ENCODE measurements around the gene ZBED4.
A peak's percentile ranks its signal among the peaks of the same experiment; 100 is the strongest.
"Not testable (repeated sequence)": the region's sequence is repeated elsewhere in the genome, so short reads cannot be mapped to it uniquely, and the experiment has no call there.

Gene ZBED4

DNA sequence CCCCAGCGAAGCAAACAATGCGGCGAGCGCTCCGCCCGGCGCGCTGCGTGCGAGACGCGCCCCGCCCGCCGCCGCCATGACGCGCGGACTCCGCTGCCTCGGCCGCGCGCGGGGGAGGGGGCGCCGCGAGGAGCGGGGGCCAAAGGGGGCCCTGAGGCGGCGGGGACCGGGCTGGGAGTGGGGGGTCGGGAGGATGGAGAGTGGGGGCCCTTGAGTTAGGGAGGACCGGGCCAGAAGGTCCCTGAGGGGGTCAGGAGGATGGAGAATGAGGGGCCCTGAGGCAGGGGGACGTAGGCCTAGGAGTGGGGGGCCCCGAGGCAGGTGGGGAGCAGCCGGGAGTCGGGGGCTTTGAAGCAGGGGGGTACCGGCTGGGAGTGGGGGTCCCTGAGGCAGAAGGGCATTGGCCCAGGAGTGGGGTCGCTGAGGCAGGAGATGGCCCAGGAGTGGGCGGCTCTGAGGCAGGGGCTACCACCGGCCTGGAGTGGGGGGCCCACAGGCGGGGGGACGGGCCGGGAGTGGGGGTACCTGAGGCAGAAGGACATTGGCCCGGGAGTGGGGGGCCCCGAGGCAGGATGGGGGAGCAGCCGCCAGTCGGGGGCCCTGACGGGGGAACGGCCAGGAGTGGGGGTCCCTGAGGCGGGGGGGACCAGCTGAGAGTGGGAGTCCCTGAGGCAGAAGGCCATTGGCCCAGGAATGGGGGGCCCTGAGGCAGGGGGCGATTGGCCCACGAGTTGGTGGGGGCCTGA lies 25.6 kb upstream of the ZBED4 start, which contains the start of gene BRD1:
TSS of gene BRD1 (minus strand) at position 21 of the 746 bp plus-strand sequence. CDS start 3,556 bp downstream, outside the sequence.
- peak; percentile 77 for DNase-seq

- DNase-seq = no peak
Observed at GRCh38 chr22:49828599-49828965, 25.1 kb upstream of the ZBED4 start.

GRCh38 chr22:49829044-49829853 lies 24.4 kb upstream of the ZBED4 start:
- DNase-seq = no peak

GRCh38 chr22:49833340-49834007 lies 20.2 kb upstream of the ZBED4 start:
- no peak for DNase-seq

DNA sequence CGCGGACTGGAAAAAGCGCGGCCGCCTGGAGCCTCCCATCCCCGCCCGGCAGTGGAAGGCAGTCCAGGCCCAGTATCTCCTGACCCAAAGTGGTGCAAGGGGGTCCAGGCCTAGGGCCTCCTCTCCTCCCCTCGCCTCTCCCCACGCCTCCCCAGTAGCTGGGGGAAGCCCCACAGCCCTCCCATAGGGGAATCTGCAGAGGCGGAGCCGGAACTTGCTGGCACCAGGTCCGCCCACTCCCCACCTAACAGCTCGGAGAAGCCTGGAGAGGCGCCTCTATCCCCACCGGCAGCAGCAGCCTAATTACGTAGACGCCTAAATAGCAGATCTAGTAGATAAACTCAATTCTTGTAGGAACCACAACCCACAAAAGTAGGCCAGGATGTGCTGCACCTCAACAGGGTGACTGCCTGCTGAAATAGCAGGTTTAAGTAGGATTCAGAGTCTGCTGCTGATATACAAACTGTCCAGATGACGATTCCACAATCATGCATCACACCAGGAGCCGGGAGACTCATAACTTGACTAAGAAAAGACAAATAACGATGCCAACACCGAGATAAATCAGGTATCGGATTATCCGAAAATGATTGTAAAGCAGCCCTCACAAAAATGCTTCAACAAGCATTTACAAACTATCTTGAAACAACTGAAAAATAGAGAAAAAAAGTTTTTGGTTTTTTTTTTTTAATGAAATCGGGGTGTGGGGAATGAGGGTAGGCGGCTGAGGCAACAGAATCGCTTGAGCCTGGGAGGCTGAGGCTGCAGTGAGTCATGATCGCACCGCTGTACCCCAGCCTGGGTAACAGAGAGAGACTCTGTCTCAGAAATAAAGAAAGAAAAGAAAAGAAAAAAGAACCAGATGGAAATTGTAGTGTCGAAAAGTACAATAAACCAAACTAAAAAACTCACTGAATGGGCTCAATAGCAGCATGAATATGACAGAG lies 14.6 kb upstream of the ZBED4 start:
- DNase-seq = peak; percentile 92

GRCh38 chr22:49845241-49845640 lies 8.4 kb upstream of the ZBED4 start:
- DNase-seq = no peak

DNA sequence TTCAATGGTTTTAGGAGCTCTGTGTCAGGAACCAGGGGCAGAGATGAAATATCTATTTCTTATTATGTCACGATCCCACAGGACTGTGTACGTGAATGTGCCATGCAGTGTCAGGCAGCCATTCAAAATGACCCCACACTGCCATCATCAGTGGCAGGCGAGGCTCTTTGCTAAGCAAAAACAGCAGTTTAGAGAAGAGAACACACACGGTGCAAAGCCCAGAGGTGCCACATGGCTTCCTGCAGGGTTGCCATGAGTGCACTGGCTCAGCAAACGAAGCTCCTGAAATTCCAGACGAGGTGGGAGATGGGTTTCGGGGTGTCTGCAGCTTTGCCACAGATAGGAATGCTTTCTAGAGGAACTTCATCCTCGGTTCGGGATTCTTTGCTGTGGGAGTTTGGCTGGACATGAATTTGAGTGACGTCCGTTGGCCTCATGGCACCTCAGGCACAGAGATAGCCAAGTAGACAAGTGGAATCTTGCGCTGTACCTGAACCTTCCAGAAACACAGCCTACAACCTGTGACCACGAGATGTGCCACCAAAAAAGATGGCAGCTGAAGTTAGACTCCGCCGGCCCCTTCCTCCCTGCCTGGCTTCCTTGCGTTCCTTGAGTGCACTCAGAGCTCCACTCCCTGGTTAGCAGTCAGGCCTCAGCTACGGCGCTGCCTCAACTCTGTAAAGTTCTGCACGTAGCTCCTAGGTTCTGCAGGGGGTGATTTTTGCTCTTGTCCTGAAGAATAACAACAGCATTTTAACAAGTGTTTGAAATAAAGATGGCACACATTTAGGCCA lies 7.8 kb upstream of the ZBED4 start:
- no peak for DNase-seq

- no peak for DNase-seq
Observed at GRCh38 chr22:49847751-49848689, 5.6 kb upstream of the ZBED4 start.

DNA sequence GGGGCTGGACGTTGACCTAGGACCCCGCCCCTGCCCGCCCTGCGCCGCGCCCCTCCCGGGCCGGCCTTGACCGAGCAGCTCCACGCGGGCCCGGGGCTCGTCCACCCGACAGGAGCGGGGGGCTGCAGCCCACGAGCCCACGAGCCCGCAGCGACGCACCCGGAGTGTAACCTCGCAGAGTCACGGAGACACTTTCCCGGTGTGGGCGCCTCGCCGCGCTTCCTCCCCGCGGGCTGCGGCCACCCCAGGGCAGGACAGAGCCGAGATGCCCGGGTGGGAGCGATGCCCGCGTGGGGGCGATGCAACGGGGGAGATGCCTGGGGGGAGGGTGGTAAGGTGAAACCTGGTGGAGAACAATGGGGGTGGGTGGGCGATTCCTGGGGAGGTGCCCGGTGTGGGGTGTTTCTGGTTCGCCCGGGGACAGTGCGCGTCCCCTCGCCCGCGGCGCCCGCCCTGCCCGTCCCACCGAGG lies 4.9 kb upstream of the ZBED4 start:
- peak; percentile 39 for DNase-seq

DNA sequence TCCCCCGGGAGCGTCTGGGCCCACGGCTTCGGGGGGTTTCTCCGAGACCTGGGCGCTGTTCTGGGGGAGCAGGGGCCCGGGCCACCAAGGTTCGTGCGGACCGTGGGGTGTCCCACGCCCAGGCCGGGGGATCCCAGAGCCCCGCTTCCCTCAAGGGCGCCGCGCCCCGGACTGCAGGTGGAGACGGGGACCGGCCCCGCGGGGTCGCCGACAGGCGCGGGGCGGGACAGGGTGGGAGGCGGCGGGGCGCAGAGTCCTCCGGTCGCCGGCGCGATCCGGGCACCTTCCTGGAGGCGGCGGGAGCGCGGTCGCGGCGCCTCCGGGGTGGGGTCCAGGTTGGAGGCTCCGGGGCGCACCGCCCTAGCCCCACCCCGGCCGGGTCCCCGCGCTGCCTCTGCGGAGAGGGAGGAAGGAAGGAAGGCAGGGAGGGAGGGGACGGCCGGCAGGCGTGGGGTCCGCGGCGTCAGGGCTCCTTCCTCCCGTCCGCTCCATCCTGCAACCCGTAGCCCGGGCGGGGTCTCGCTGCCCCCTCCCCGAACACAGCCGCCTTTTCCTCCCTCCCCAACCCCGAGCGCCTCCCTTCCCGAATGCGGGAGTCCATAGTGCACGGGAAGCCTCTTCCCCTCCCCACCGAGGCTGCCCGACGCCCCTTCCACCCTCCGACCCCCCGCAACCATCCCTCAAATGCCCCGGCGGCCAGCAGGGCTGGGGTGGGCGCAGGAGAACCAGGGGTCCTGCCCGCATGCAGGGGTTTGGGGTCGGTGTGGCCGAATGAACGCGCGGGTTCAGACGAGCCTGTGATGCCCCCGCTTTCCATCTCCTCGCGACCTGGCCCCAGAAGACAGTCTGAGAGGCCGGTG lies 4.3 kb upstream of the ZBED4 start:
- peak; percentile 58 for DNase-seq

DNA sequence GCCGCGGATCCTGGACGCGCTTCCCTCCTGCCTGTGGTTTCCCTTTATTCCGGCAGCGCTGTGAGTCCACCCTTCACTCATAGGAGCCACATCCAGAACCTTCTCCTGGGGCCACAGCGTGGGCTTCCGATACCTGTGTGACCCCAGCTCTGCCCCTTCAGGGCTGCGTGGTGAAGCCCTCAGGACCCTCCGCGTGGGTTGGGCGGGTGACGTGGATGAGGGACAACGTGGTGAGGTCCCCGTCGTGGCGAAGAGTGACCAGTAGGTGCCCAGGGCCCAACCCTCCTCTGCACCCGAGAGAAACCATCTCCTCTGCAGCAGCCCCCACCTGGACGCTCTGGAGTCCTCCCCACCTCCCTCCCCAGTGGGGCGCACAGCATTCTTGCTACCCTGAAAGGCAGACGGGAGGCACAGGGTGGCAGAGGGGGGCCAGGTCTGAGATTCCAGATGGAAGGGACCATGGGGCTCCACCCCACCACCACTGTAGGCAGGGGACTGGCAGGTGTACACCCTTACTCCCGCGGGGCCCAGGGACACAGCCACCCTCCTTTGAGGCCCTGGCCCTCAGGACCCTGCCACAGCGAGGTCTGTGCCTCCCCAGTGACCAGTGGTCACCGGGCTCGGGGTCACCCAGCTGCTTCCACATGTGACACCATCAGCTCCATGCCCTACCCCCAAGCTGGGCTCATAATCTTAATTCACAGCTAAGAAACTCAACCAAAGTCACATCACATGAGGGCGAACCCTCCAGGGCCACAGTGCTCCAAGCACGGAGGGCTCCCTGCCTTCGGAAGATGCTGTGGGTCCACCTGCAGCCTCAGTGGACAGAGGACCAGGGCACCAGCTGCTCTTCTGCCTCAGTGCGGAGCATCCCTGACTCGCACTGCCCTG lies 3.4 kb upstream of the ZBED4 start:
- no peak for DNase-seq

- DNase-seq = no peak
Observed at GRCh38 chr22:49850959-49851802, 2.5 kb upstream of the ZBED4 start.

- not testable (repeated sequence) for DNase-seq
Observed at GRCh38 chr22:49852568-49852897, 1.1 kb upstream of the ZBED4 start.

DNA sequence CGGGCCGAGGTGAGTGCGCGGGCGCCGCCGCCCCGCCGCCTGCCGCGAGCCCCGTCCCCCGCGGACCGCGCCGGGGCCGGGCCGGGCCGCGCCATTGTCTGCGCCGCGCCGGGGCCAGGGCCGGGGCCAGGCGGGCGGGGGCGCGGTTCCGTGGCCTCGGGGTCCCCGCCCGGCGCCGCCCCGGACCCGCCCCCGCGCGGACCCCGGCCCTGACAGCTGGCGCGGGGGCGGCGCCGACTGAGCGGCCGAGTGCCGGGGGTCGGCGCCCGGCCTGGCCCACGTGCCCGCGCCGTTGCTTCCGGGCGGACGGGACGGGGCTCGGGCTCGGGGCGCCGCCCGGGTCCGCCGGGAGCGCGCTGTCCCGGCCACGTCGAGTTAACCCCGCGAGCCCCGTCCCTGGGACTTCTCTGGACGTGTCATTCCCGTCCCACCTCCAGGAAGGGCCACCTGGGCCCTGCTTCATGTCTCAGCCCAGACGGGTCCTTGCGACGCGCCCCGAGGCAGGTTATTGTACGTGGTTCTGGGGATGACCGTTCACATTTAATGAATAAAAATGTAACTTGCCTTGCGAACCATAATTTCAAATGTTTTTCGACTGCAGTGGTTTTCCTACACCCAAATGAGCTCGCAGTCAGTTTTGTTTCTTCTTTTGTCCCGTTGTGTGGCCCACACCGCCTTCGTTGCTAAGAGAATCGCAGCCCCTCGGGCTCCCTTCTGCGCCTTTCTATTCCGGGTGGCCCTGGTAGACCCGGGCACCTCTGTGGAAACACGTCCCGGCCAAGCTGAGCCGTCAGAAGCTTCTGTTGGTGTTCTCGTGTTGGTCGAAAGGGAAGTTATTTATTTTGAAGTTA lies 562 bp downstream of the ZBED4 start:
- DNase-seq = peak; percentile 33

DNA sequence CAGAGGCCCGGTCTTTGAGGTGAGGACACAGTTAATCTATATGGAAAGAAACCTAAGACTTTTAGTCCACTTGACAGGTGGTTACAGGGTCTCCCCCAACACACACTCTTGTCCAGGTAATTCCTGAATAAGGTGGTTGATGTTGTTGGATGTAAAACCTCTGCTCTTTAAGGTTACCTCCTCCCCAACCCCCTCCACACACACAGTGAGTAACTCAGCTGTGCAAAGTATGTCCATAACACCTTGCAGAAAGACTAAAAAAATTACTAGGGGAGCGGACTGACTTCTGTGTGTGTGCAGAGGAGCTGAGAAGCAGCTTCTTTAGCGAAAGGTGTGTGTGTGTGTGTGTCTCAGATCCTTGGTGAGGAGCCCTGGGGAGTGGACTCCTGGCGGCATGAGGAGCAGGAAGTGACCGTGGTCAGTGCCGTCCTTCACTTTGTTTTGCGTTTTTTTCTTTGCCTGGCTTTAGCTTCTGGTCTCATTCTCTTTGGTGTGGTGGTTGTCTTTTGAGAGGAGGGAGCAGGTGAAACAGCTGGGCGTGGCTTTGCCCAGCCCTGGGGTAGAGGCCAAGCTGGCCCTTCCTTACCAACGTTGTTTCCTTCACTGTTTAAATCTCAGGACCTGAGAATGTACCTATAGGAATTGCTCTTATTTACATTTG lies 1.7 kb downstream of the ZBED4 start:
- DNase-seq = peak; percentile 28

DNA sequence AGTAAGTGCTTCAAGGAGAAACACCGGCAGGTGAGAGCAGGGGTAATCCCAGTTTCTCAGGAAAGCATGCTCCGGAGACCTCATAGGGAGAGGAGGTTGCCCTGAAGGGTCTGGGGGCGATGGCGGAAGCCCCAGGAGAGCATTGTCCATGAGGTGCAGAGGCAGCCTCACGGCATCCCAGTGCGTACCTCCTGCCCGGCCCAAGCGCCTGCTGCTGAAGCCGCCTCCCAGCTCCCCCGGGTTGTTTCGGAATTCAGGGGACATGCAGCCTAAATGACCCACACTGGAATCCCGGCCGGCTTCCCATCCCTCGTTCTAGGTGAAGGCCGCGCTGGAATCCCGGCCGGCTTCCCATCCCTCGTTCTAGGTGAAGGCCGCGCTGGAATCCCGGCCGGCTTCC lies 2.7 kb downstream of the ZBED4 start:
- no peak for DNase-seq

All from CD4-positive, alpha-beta T cell treated with Interleukin-17A for 4 hours (primary cell).